ENCODE measurements around the gene PPM1B.

PPM1B gene

DNA sequence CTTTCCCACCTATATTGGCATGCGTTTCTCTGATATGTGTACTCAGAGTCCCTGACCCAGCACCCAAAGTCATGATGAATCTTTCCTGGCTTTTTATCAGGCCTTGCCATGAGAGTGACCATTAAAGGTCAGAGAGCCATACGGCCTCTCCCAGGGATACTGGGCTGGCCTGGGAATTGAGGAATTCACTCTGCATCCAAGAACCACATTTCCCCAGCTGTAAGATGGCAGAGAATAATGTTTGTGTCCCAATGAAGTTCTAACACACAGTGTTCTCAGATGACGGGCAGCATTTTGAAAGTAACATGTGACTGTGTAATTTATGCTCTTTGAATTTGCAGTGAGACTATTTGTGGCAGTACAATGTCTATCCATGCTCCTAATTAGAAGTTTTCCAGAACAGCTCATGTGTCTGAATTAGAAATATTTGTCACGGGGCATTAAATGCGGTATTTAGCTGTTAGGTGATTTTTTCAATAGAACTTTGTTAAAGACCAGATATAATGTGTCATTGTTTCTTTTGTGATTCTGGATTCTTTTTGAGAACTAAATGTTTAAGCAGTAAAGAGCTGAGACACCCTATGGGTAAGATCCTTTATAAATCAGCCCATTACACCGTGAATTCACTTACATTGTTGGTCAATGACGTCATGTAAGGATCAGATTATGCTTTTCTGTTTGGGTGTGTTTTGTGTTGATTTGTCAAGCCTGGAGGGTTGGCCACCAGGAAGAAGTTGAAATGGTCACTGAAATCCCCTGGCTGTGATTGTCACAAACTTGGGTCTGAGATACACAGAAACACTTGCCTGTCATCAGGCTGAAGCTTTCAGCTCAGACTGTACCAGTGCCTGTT is 99.3 kb downstream of the PPM1B start:
- no peaks in the 10 kb centered on the region for H3K27me3 ChIP-seq (ENCODE audit: insufficient read depth, low read length)
- H3K14ac ChIP-seq (ENCODE audit: low read length), result no peak overlapping the region
- H4K8ac ChIP-seq (ENCODE audit: low read depth, low read length), result no peak overlapping the region
- H3K9me3 ChIP-seq (ENCODE audit: insufficient read depth, low read depth, low read length), result no peaks in the 10 kb centered on the region
- H2BK5ac ChIP-seq (ENCODE audit: low read depth, low read length, poor library complexity), result no peak overlapping the region
- H2AFZ ChIP-seq (ENCODE audit: insufficient read depth, low read length, poor library complexity), result no peak overlapping the region
- no peak overlapping the region for H3K18ac ChIP-seq (ENCODE audit: low read length)
- WGBS (ENCODE audit: extremely low coverage, insufficient coverage, insufficient read length), result no CpG with 5 or more reads among the region's 7 CpGs
- H3K23ac ChIP-seq (ENCODE audit: low read length), result no peak overlapping the region
- no peak overlapping the region for H3K4me3 ChIP-seq (ENCODE audit: low read depth, low read length)
- no peaks in the 10 kb centered on the region for H3K79me2 ChIP-seq (ENCODE audit: control insufficient read depth, insufficient read depth, low read length, poor library complexity)
- no peak for DNase-seq
- no peak overlapping the region for H3K9ac ChIP-seq (ENCODE audit: low read length)
- H2AK5ac ChIP-seq (ENCODE audit: low read length), result no peak overlapping the region
- no peak overlapping the region for H3K4ac ChIP-seq (ENCODE audit: low read depth, low read length)
- no peaks in the 10 kb centered on the region for H3K36me3 ChIP-seq (ENCODE audit: control insufficient read depth in 1 of 2, insufficient read depth in 2 of 2, low read length in 2 of 2)
- H3K79me1 ChIP-seq (ENCODE audit: low read length), result no peaks in the 10 kb centered on the region
- H4K91ac ChIP-seq (ENCODE audit: low read depth, low read length), result no peak overlapping the region
- H4K12ac ChIP-seq (ENCODE audit: low read depth, low read length), result no peak overlapping the region
- no peak overlapping the region for H3K4me2 ChIP-seq (ENCODE audit: low read length)
- no peaks in the 10 kb centered on the region for H3K4me1 ChIP-seq (ENCODE audit: control insufficient read depth in 1 of 2, insufficient read depth in 2 of 2, low read length in 2 of 2)
- H2BK12ac ChIP-seq (ENCODE audit: low read length), result no peak overlapping the region
- no peak overlapping the region for H2BK120ac ChIP-seq (ENCODE audit: insufficient read depth, low read length, poor library complexity)
- no peak overlapping the region for H3K27ac ChIP-seq (ENCODE audit: low read depth, low read length)

DNA sequence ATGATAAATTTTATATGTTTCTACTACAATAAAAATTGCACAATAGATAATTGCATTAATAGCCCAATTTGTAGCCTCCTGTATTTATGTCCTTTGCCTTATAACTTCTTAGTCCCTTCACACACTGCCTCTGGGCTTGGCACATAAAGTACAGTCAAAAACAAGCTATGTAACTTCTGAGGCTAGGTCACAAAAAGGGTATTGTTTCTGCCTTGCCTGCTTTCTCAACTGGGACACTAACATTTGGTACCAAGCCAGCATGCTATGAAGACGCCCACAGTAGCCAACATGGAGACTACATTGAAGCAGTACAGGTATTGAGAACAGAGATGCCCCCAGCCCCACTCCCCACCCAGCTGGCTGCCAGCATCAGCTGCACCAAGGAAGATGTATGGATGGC is 101.2 kb downstream of the PPM1B start:
- Histone ChIP-seq H2BK12ac (ENCODE audit: low read length) (no peak overlapping the region), H3K4me1 (ENCODE audit: control insufficient read depth in 1 of 2, insufficient read depth in 2 of 2, low read length in 2 of 2) (no peaks in the 10 kb centered on the region), H2BK5ac (ENCODE audit: low read depth, low read length, poor library complexity) (no peak overlapping the region), H2AK5ac (ENCODE audit: low read length) (no peak overlapping the region), H3K18ac (ENCODE audit: low read length) (no peak overlapping the region), H3K9me3 (ENCODE audit: insufficient read depth, low read depth, low read length) (no peaks in the 10 kb centered on the region), H3K27ac (ENCODE audit: low read depth, low read length) (no peak overlapping the region), H3K9ac (ENCODE audit: low read length) (no peak overlapping the region), H3K36me3 (ENCODE audit: control insufficient read depth in 1 of 2, insufficient read depth in 2 of 2, low read length in 2 of 2) (no peaks in the 10 kb centered on the region), H3K23ac (ENCODE audit: low read length) (no peak overlapping the region), H3K4ac (ENCODE audit: low read depth, low read length) (no peak overlapping the region), H3K79me2 (ENCODE audit: control insufficient read depth, insufficient read depth, low read length, poor library complexity) (no peaks in the 10 kb centered on the region), H4K12ac (ENCODE audit: low read depth, low read length) (no peak overlapping the region), H3K79me1 (ENCODE audit: low read length) (no peaks in the 10 kb centered on the region), H3K14ac (ENCODE audit: low read length) (no peak overlapping the region), H3K27me3 (ENCODE audit: insufficient read depth, low read length) (no peaks in the 10 kb centered on the region), H2BK120ac (ENCODE audit: insufficient read depth, low read length, poor library complexity) (no peak overlapping the region), H3K4me3 (ENCODE audit: low read depth, low read length) (no peak overlapping the region), H4K8ac (ENCODE audit: low read depth, low read length) (no peak overlapping the region), H4K91ac (ENCODE audit: low read depth, low read length) (no peak overlapping the region), H3K4me2 (ENCODE audit: low read length) (no peak overlapping the region), H2AFZ (ENCODE audit: insufficient read depth, low read length, poor library complexity) (no peak overlapping the region)
- no peak for DNase-seq
- no CpG with 5 or more reads among the region's 1 CpG for WGBS (ENCODE audit: extremely low coverage, insufficient coverage, insufficient read length)

DNA sequence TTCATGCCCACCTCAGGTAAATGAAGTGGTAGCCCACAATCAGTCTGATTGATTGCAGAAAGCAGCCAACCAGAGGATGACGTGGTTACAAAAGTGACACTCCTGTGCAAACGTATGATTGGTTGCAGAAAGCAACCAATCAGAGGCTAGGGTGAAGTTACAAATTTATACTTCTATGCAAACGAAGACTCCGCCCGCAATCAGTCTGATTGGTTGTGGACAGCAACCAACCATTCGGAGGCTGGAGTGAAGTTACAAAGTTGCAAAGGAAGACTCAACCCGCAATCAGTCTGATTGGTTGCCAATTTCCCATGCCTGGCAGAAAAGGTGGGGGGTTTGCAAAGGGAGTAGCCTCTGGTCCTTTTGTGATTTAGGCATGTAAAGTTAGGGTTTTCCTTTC is 102.6 kb downstream of the PPM1B start:
- no CpG with 5 or more reads among the region's 7 CpGs for WGBS (ENCODE audit: extremely low coverage, insufficient coverage, insufficient read length)
- no peak overlapping the region for H2BK12ac ChIP-seq (ENCODE audit: low read length)
- no peak overlapping the region for H4K91ac ChIP-seq (ENCODE audit: low read depth, low read length)
- no peak overlapping the region for H2BK120ac ChIP-seq (ENCODE audit: insufficient read depth, low read length, poor library complexity)
- no peaks in the 10 kb centered on the region for H3K79me1 ChIP-seq (ENCODE audit: low read length)
- no peak overlapping the region for H3K9ac ChIP-seq (ENCODE audit: low read length)
- no peak overlapping the region for H3K4me2 ChIP-seq (ENCODE audit: low read length)
- no peak overlapping the region for H3K18ac ChIP-seq (ENCODE audit: low read length)
- DNase-seq, result no peak
- H4K8ac ChIP-seq (ENCODE audit: low read depth, low read length), result no peak overlapping the region
- H2AFZ ChIP-seq (ENCODE audit: insufficient read depth, low read length, poor library complexity), result no peak overlapping the region
- no peak overlapping the region for H3K14ac ChIP-seq (ENCODE audit: low read length)
- no peak overlapping the region for H3K23ac ChIP-seq (ENCODE audit: low read length)
- no peaks in the 10 kb centered on the region for H3K27me3 ChIP-seq (ENCODE audit: insufficient read depth, low read length)
- no peak overlapping the region for H4K12ac ChIP-seq (ENCODE audit: low read depth, low read length)
- no peak overlapping the region for H3K4me3 ChIP-seq (ENCODE audit: low read depth, low read length)
- no peaks in the 10 kb centered on the region for H3K79me2 ChIP-seq (ENCODE audit: control insufficient read depth, insufficient read depth, low read length, poor library complexity)
- H3K9me3 ChIP-seq (ENCODE audit: insufficient read depth, low read depth, low read length), result no peaks in the 10 kb centered on the region
- no peak overlapping the region for H3K4ac ChIP-seq (ENCODE audit: low read depth, low read length)
- no peak overlapping the region for H2AK5ac ChIP-seq (ENCODE audit: low read length)
- no peaks in the 10 kb centered on the region for H3K4me1 ChIP-seq (ENCODE audit: control insufficient read depth in 1 of 2, insufficient read depth in 2 of 2, low read length in 2 of 2)
- H3K36me3 ChIP-seq (ENCODE audit: control insufficient read depth in 1 of 2, insufficient read depth in 2 of 2, low read length in 2 of 2), result no peaks in the 10 kb centered on the region
- H3K27ac ChIP-seq (ENCODE audit: low read depth, low read length), result no peak overlapping the region
- no peak overlapping the region for H2BK5ac ChIP-seq (ENCODE audit: low read depth, low read length, poor library complexity)

DNA sequence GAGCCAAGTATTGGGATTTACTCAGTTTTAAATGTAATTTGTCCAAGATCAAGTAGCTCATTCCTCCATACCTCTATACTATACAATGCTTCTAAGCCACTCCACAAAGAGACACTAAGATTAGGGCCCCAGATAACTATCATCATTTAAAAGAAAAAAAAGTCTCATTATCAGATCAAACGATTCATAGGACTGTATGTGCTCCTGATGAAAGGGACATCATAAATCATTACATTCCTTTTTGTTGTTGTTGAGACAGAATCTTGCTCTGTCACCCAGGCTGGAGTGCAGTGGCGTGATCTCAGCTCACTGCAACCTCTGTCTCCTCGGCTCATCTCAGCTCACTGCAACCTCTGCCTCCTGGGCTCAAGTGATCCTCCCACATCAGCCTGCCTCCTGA is 104.4 kb downstream of the PPM1B start:
- H4K91ac ChIP-seq (ENCODE audit: low read depth, low read length), result no peak overlapping the region
- no peak overlapping the region for H3K23ac ChIP-seq (ENCODE audit: low read length)
- H4K8ac ChIP-seq (ENCODE audit: low read depth, low read length), result no peak overlapping the region
- no peak for DNase-seq
- H3K4me3 ChIP-seq (ENCODE audit: low read depth, low read length), result no peak overlapping the region
- no CpG with 5 or more reads among the region's 3 CpGs for WGBS (ENCODE audit: extremely low coverage, insufficient coverage, insufficient read length)
- H3K27ac ChIP-seq (ENCODE audit: low read depth, low read length), result no peak overlapping the region
- H2AK5ac ChIP-seq (ENCODE audit: low read length), result no peak overlapping the region
- H2AFZ ChIP-seq (ENCODE audit: insufficient read depth, low read length, poor library complexity), result no peak overlapping the region
- no peak overlapping the region for H3K9ac ChIP-seq (ENCODE audit: low read length)
- H3K27me3 ChIP-seq (ENCODE audit: insufficient read depth, low read length), result no peaks in the 10 kb centered on the region
- no peak overlapping the region for H4K12ac ChIP-seq (ENCODE audit: low read depth, low read length)
- no peak overlapping the region for H2BK12ac ChIP-seq (ENCODE audit: low read length)
- no peaks in the 10 kb centered on the region for H3K79me1 ChIP-seq (ENCODE audit: low read length)
- no peak overlapping the region for H2BK5ac ChIP-seq (ENCODE audit: low read depth, low read length, poor library complexity)
- H3K18ac ChIP-seq (ENCODE audit: low read length), result no peak overlapping the region
- H3K9me3 ChIP-seq (ENCODE audit: insufficient read depth, low read depth, low read length), result no peaks in the 10 kb centered on the region
- H3K79me2 ChIP-seq (ENCODE audit: control insufficient read depth, insufficient read depth, low read length, poor library complexity), result no peaks in the 10 kb centered on the region
- no peak overlapping the region for H2BK120ac ChIP-seq (ENCODE audit: insufficient read depth, low read length, poor library complexity)
- no peak overlapping the region for H3K4ac ChIP-seq (ENCODE audit: low read depth, low read length)
- no peaks in the 10 kb centered on the region for H3K36me3 ChIP-seq (ENCODE audit: control insufficient read depth in 1 of 2, insufficient read depth in 2 of 2, low read length in 2 of 2)
- H3K4me1 ChIP-seq (ENCODE audit: control insufficient read depth in 1 of 2, insufficient read depth in 2 of 2, low read length in 2 of 2), result no peaks in the 10 kb centered on the region
- H3K14ac ChIP-seq (ENCODE audit: low read length), result no peak overlapping the region
- no peak overlapping the region for H3K4me2 ChIP-seq (ENCODE audit: low read length)

Measured in trophoblast cell (in vitro differentiated cells and primary cell).